K562 (cell line): ENCODE results near the gene SERPINE1. TPM values are rescaled to one million over a fixed set of nuclear protein-coding genes. Genes with fewer than 3 reads are reported as not detected.

Experiments used
- CEBPG ChIP-seq, 3 experiments: fragments of 200-800 bp in 1 of 3; sonication (Bioruptor generic) in 1 of 3; sonication (generic) in 1 of 3; formaldehyde crosslinking in 1 of 3; IDR thresholded peaks in 2 of 3; conservative IDR thresholded peaks in 1 of 3; 2 replicates each; pipeline versions ENCODE4 v1.6.1 to v1.8.0; 2016 to 2022; ENCODE audit warnings: missing compliant biosample characterization in 2 of 3, missing genetic modification characterization in 2 of 3, mild to moderate bottlenecking in 1 of 3, missing genetic modification reagents in 1 of 3
- CREM ChIP-seq: IDR thresholded peaks from 2 replicates; pipeline ENCODE4 v1.6.1; 2014; ENCODE audit warnings: antibody characterized with exemption, low read depth
- E2F1 ChIP-seq: sonication (generic); formaldehyde crosslinking; IDR thresholded peaks from 2 replicates; pipeline ENCODE4 v1.8.1; 2023; ENCODE audit warnings: mild to moderate bottlenecking, missing genetic modification reagents, moderate library complexity
- EGR1 ChIP-seq: fragments of 450-650 bp; conservative IDR thresholded peaks from 2 replicates; pipeline ENCODE4 v1.6.1; 2017; ENCODE audit warnings: mild to moderate bottlenecking
- ESRRA ChIP-seq: fragments of 450-650 bp; IDR thresholded peaks from 2 replicates; pipeline ENCODE4 v1.6.1; 2014; ENCODE audit warnings: low read depth, mild to moderate bottlenecking, moderate library complexity, borderline replicate concordance
- FOXM1 ChIP-seq, 2 experiments: fragments of 450-650 bp in 1 of 2; sonication (generic) in 1 of 2; formaldehyde crosslinking in 1 of 2; IDR thresholded peaks; 2 replicates each; pipeline versions ENCODE4 v1.6.1 to v1.9.0; 2017 to 2022; ENCODE audit warnings: low read depth in 2 of 2, mild to moderate bottlenecking in 2 of 2, missing genetic modification reagents in 1 of 2, moderate library complexity in 1 of 2
- HNRNPUL1 ChIP-seq: fragments of 200-400 bp; formaldehyde crosslinking; IDR thresholded peaks from 2 replicates; pipeline ENCODE4 v1.6.1; 2017; ENCODE audit warnings: low read length
- MAX ChIP-seq: sonication (generic); formaldehyde crosslinking; IDR thresholded peaks from 2 replicates; pipeline ENCODE4 v1.9.0; 2022; ENCODE audit warnings: mild to moderate bottlenecking, missing genetic modification reagents
- NR2F6 ChIP-seq: fragments of 450-650 bp; formaldehyde crosslinking; IDR thresholded peaks from 2 replicates; pipeline ENCODE4 v1.4.0; 2020; ENCODE audit warnings: mild to moderate bottlenecking
- POLR2AphosphoS5 ChIP-seq: IDR thresholded peaks from 2 replicates; pipeline ENCODE4 v1.6.1; 2011; ENCODE audit warnings: mild to moderate bottlenecking, low read depth, low read length, moderate library complexity; ENCODE audit not compliant: control insufficient read depth, insufficient read depth
- USF2 ChIP-seq: sonication (generic); formaldehyde crosslinking; IDR thresholded peaks from 2 replicates; pipeline ENCODE4 v1.5.0; 2020; ENCODE audit warnings: missing genetic modification reagents
- ZKSCAN8 ChIP-seq: fragments of 200-800 bp; sonication (Bioruptor generic); IDR thresholded peaks from 2 replicates; pipeline ENCODE4 v1.6.1; 2016; ENCODE audit warnings: missing genetic modification characterization, missing compliant biosample characterization
- ZNF584 ChIP-seq: fragments of 200-800 bp; sonication (Bioruptor generic); IDR thresholded peaks from 2 replicates; pipeline ENCODE4 v1.6.1; 2016; ENCODE audit warnings: low read depth, mild to moderate bottlenecking, missing genetic modification characterization, missing compliant biosample characterization
- polyA plus RNA-seq, 8 experiments: library from polyadenylated mRNA; depleted of rRNA in 4 of 8; stranded (reverse) in 5 of 8; unstranded in 3 of 8; fragments of >200 nt; fragmentation: Nextera tagmentation in 2 of 8; fragmentation: Illumina TruSeq in 1 of 8; extraction: Ambion mirVana in 2 of 8; extraction: Trizol in 1 of 8; gene quantifications; 2 replicates each; pipeline versions ENCODE4 v1.2.1 to v1.2.3, GENCODE V29; 2011 to 2014; ENCODE audit warnings: inconsistent platforms in 1 of 8, missing spikeins in 1 of 8
- total RNA-seq, 7 experiments: library from RNA; depleted of rRNA in 6 of 7; stranded (reverse); fragments of >200 nt in 6 of 7; fragmentation: Illumina TruSeq in 2 of 7; extraction: Trizol in 2 of 7; gene quantifications; 2 replicates each; pipeline versions ENCODE4 v1.2.1 to v1.2.3, GENCODE V29; 2011 to 2021; ENCODE audit warnings: low replicate concordance in 1 of 7
- TF ChIP-seq, protein P1 (sequence below): fragments of 250-450 bp; sonication (Bioruptor Pico); IDR thresholded peaks from 2 replicates; pipeline ENCODE4 v1.4.0; 2020
- TF ChIP-seq, protein P2 (sequence below): fragments of 450-650 bp; IDR thresholded peaks from 2 replicates; pipeline ENCODE4 v1.6.1; 2016; ENCODE audit warnings: borderline replicate concordance

Gene SERPINE1
- total and polyA plus RNA-seq, 9 of the 15 experiments (the other 6 are each of a cell fraction or from before 2014, with no cell fraction given): 0.22 to 4.8 (median 0.91) TPM

- TF ChIP-seq, protein P1, sequence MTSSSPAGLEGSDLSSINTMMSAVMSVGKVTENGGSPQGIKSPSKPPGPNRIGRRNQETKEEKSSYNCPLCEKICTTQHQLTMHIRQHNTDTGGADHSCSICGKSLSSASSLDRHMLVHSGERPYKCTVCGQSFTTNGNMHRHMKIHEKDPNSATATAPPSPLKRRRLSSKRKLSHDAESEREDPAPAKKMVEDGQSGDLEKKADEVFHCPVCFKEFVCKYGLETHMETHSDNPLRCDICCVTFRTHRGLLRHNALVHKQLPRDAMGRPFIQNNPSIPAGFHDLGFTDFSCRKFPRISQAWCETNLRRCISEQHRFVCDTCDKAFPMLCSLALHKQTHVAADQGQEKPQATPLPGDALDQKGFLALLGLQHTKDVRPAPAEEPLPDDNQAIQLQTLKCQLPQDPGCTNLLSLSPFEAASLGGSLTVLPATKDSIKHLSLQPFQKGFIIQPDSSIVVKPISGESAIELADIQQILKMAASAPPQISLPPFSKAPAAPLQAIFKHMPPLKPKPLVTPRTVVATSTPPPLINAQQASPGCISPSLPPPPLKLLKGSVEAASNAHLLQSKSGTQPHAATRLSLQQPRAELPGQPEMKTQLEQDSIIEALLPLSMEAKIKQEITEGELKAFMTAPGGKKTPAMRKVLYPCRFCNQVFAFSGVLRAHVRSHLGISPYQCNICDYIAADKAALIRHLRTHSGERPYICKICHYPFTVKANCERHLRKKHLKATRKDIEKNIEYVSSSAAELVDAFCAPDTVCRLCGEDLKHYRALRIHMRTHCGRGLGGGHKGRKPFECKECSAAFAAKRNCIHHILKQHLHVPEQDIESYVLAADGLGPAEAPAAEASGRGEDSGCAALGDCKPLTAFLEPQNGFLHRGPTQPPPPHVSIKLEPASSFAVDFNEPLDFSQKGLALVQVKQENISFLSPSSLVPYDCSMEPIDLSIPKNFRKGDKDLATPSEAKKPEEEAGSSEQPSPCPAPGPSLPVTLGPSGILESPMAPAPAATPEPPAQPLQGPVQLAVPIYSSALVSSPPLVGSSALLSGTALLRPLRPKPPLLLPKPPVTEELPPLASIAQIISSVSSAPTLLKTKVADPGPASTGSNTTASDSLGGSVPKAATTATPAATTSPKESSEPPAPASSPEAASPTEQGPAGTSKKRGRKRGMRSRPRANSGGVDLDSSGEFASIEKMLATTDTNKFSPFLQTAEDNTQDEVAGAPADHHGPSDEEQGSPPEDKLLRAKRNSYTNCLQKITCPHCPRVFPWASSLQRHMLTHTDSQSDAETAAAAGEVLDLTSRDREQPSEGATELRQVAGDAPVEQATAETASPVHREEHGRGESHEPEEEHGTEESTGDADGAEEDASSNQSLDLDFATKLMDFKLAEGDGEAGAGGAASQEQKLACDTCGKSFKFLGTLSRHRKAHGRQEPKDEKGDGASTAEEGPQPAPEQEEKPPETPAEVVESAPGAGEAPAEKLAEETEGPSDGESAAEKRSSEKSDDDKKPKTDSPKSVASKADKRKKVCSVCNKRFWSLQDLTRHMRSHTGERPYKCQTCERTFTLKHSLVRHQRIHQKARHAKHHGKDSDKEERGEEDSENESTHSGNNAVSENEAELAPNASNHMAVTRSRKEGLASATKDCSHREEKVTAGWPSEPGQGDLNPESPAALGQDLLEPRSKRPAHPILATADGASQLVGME (CRISPR knock-in tag): no peak
- no peak for TF ChIP-seq USF2 (CRISPR knock-in tag)
- no peak for TF ChIP-seq FOXM1 (IDR thresholded peaks at IDR 0.05; ENCODE audit: low read depth)
- no peak for TF ChIP-seq FOXM1 (CRISPR knock-in tag; IDR thresholded peaks at IDR 0.05; ENCODE audit: low read depth)
- TF ChIP-seq CREM: 0 out of 2 replicates have a peak, but pooled peaks have one; percentile 7
- no peak for TF ChIP-seq POLR2AphosphoS5
- no peak for TF ChIP-seq NR2F6 (CRISPR knock-in tag)
- TF ChIP-seq ZNF584 (CRISPR knock-in tag): 0 out of 2 replicates have a peak, but pooled peaks have one; percentile 57
- TF ChIP-seq MAX (CRISPR knock-in tag): no peak
- 0 out of 2 replicates have a peak, but pooled peaks have one; percentile 45 for TF ChIP-seq ESRRA
- TF ChIP-seq HNRNPUL1: no peak
- TF ChIP-seq E2F1 (CRISPR knock-in tag): no peak
- TF ChIP-seq CEBPG (CRISPR knock-in tag; IDR thresholded peaks at IDR 0.05): no peak
- no peak for TF ChIP-seq CEBPG (tag; conservative IDR thresholded peaks at IDR 0.05 in 1 of 2, IDR thresholded peaks at IDR 0.05 in 1 of 2)
- TF ChIP-seq, protein P2, sequence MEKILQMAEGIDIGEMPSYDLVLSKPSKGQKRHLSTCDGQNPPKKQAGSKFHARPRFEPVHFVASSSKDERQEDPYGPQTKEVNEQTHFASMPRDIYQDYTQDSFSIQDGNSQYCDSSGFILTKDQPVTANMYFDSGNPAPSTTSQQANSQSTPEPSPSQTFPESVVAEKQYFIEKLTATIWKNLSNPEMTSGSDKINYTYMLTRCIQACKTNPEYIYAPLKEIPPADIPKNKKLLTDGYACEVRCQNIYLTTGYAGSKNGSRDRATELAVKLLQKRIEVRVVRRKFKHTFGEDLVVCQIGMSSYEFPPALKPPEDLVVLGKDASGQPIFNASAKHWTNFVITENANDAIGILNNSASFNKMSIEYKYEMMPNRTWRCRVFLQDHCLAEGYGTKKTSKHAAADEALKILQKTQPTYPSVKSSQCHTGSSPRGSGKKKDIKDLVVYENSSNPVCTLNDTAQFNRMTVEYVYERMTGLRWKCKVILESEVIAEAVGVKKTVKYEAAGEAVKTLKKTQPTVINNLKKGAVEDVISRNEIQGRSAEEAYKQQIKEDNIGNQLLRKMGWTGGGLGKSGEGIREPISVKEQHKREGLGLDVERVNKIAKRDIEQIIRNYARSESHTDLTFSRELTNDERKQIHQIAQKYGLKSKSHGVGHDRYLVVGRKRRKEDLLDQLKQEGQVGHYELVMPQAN: no peak
- peak; percentile 52; the same call in 1 of the 2 replicates for TF ChIP-seq ZKSCAN8 (CRISPR knock-in tag)
- TF ChIP-seq EGR1: peak; percentile 90
Measured at GRCh38 chr7:101126651-101127459, at the start of gene SERPINE1 (continued).
